Keratinocyte (primary cell): ENCODE results near the gene MPV17L2.

Source experiments
- CTCF ChIP-seq, 3 experiments: IDR thresholded peaks in 1 of 3; conservative IDR thresholded peaks in 1 of 3; optimal IDR thresholded peaks in 1 of 3; 2 replicates in 2 of 3; 3 replicates in 1 of 3; pipeline versions ENCODE3 to v1.5.1; 2011; ENCODE audit warnings: low read length in 3 of 3, mild to moderate bottlenecking in 3 of 3, moderate library complexity in 2 of 3, control low read depth in 1 of 3, inconsistent platforms in 1 of 3; ENCODE audit not compliant: insufficient read depth in 2 of 3; ENCODE audit errors: extremely low read depth in 1 of 3
- EZH2 ChIP-seq: IDR thresholded peaks from one replicate; pipeline ENCODE4 v1.6.1; 2012; ENCODE audit warnings: inconsistent platforms, mild to moderate bottlenecking, low read length, moderate library complexity

- TF ChIP-seq CTCF (optimal IDR thresholded peaks at IDR 0.05 in 1 of 3, IDR thresholded peaks at IDR 0.05 in 1 of 3, conservative IDR thresholded peaks at IDR 0.05 in 1 of 3; ENCODE audit: extremely low read depth in 1 of 3, insufficient read depth in 2 of 3, low read length in 3 of 3) (no peak), EZH2 (no peak)
Observed at GRCh38 chr19:18227781-18228271, 34.8 kb downstream of the MPV17L2 start.
